GM12864 (cell line): ENCODE results near the gene ESR2.
"Not testable (repeated sequence)": the region's sequence is repeated elsewhere in the genome, so short reads cannot be mapped to it uniquely, and the experiment has no call there.

ENCODE experiments used
- DNase-seq: peaks from one replicate; pipeline ENCODE4 v3.0.0-alpha.2; 2011; ENCODE audit warnings: low read depth
- H3K4me3 ChIP-seq: 2 replicates; pipeline ENCODE4 v1.5.1; 2011; ENCODE audit warnings: mild to moderate bottlenecking, low read depth, low read length, control low read depth
- CTCF ChIP-seq: IDR thresholded peaks from 2 replicates; pipeline ENCODE4 v1.5.1; 2011; ENCODE audit warnings: low read depth, mild to moderate bottlenecking, moderate library complexity, low read length, control low read depth, inconsistent platforms; ENCODE audit errors: missing control alignments

The ESR2 gene

GRCh38 chr14:64217308-64217707 lies 76.9 kb downstream of the ESR2 start:
- no peak for DNase-seq
- no peak for TF ChIP-seq CTCF
- no peak overlapping the region for H3K4me3 ChIP-seq

GRCh38 chr14:64215978-64216377 lies 78.2 kb downstream of the ESR2 start:
- no peak for TF ChIP-seq CTCF
- no peak overlapping the region for H3K4me3 ChIP-seq
- DNase-seq = no peak

GRCh38 chr14:64215274-64215673 lies 78.9 kb downstream of the ESR2 start:
- DNase-seq = no peak
- no peak for TF ChIP-seq CTCF
- H3K4me3 ChIP-seq = no peak overlapping the region

GRCh38 chr14:64213853-64214570 lies 80.2 kb downstream of the ESR2 start:
- no peak for TF ChIP-seq CTCF
- no peak for DNase-seq
- H3K4me3 ChIP-seq = no peak overlapping the region

- TF ChIP-seq CTCF = no peak
- H3K4me3 ChIP-seq = no peak overlapping the region
- no peak for DNase-seq
Measured at GRCh38 chr14:64213086-64213485, 81.1 kb downstream of the ESR2 start.

GRCh38 chr14:64212666-64213065 lies 81.5 kb downstream of the ESR2 start:
- DNase-seq = no peak
- no peak for TF ChIP-seq CTCF
- no peak overlapping the region for H3K4me3 ChIP-seq

GRCh38 chr14:64210912-64211311 lies 83.3 kb downstream of the ESR2 start:
- not testable (repeated sequence) for H3K4me3 ChIP-seq, DNase-seq

- DNase-seq = no peak
- no peak for TF ChIP-seq CTCF
- H3K4me3 ChIP-seq = no peak overlapping the region
Measured at GRCh38 chr14:64210216-64210615, 84.0 kb downstream of the ESR2 start.
